HEK293 (cell line): Measurements from ENCODE around the gene LRBA.

Experiments used
- CTCF ChIA-PET: fragments of 350-600 bp; formaldehyde crosslinking; extraction: SDS; loops from one replicate; lab custom pipeline; 2021; ENCODE audit warnings: antibody characterized with exemption; lab: Yijun Ruan, JAX
- POLR2A ChIA-PET: fragments of 300-600 bp; formaldehyde crosslinking; extraction: SDS; loops from one replicate; lab custom pipeline; 2020; ENCODE audit warnings: antibody characterized with exemption, inconsistent platforms; lab: Yijun Ruan, JAX
- H3K27ac ChIP-seq: fragments of 200-500 bp; sonication (Bioruptor generic); 2 replicates; pipeline ENCODE4 v1.5.1; 2014; ENCODE audit warnings: low read depth, low read length, control low read depth, inconsistent platforms; ENCODE audit errors: extremely low read depth
- H3K36me3 ChIP-seq, 2 experiments: fragments of 200-500 bp in 1 of 2; sonication (Bioruptor generic) in 1 of 2; 1 replicate in 1 of 2; 2 replicates in 1 of 2; pipeline ENCODE4 v1.5.1; 2014 to 2017; ENCODE audit warnings: inconsistent platforms in 2 of 2, low read length in 2 of 2; ENCODE audit not compliant: control insufficient read depth in 2 of 2, insufficient read depth in 1 of 2
- H3K4me1 ChIP-seq: fragments of 200-500 bp; sonication (Bioruptor generic); 2 replicates; pipeline ENCODE4 v1.5.1; 2014; ENCODE audit warnings: mild to moderate bottlenecking, low read length, inconsistent platforms; ENCODE audit not compliant: control insufficient read depth, insufficient read depth
- H3K4me3 ChIP-seq: 2 replicates; pipeline ENCODE4 v1.5.1; 2011; ENCODE audit warnings: low read depth, mild to moderate bottlenecking, control low read depth, low read length, moderate library complexity
- H3K9me3 ChIP-seq: fragments of 200-500 bp; sonication (Bioruptor generic); 2 replicates; pipeline ENCODE4 v1.5.1; 2014; ENCODE audit warnings: low read depth, low read length, inconsistent platforms; ENCODE audit not compliant: control insufficient read depth, insufficient read depth
- BCL11A ChIP-seq: fragments of 450-650 bp; formaldehyde crosslinking; IDR thresholded peaks from 2 replicates; pipeline ENCODE4 v1.5.1; 2016; ENCODE audit warnings: low read depth, missing biosample characterization, missing genetic modification characterization
- GFI1B ChIP-seq: fragments of 450-650 bp; formaldehyde crosslinking; IDR thresholded peaks from 2 replicates; pipeline ENCODE4 v1.5.1; 2016; ENCODE audit warnings: missing biosample characterization, missing genetic modification characterization
- GLIS2 ChIP-seq: fragments of 450-650 bp; formaldehyde crosslinking; IDR thresholded peaks from 2 replicates; pipeline ENCODE4 v1.5.1; 2016; ENCODE audit warnings: missing biosample characterization, missing genetic modification characterization
- SALL2 ChIP-seq: fragments of 450-650 bp; formaldehyde crosslinking; IDR thresholded peaks from 2 replicates; pipeline ENCODE4 v1.5.0; 2017; ENCODE audit warnings: missing biosample characterization, mild to moderate bottlenecking, missing genetic modification characterization, borderline replicate concordance
- SCRT1 ChIP-seq: fragments of 450-650 bp; formaldehyde crosslinking; IDR thresholded peaks from 2 replicates; pipeline ENCODE4 v1.5.1; 2016; ENCODE audit warnings: missing biosample characterization, missing genetic modification characterization, borderline replicate concordance
- SP2 ChIP-seq: fragments of 450-650 bp; formaldehyde crosslinking; IDR thresholded peaks from 2 replicates; pipeline ENCODE4 v1.5.1; 2016; ENCODE audit warnings: missing biosample characterization, missing genetic modification characterization
- SP7 ChIP-seq: fragments of 450-650 bp; formaldehyde crosslinking; IDR thresholded peaks from 2 replicates; pipeline ENCODE4 v1.5.1; 2016; ENCODE audit warnings: missing biosample characterization, missing genetic modification characterization
- ZNF10 ChIP-seq: fragments of 450-650 bp; formaldehyde crosslinking; IDR thresholded peaks from 2 replicates; pipeline ENCODE4 v1.5.1; 2017; ENCODE audit warnings: missing biosample characterization, missing genetic modification characterization
- ZNF140 ChIP-seq: fragments of 450-650 bp; formaldehyde crosslinking; IDR thresholded peaks from 2 replicates; pipeline ENCODE4 v1.5.1; 2016; ENCODE audit warnings: missing biosample characterization, missing genetic modification characterization
- ZNF341 ChIP-seq: fragments of 450-650 bp; formaldehyde crosslinking; IDR thresholded peaks from 2 replicates; pipeline ENCODE4; 2016; ENCODE audit warnings: low read depth, missing biosample characterization, missing genetic modification characterization
- ZNF416 ChIP-seq: fragments of 450-650 bp; formaldehyde crosslinking; IDR thresholded peaks from 2 replicates; pipeline ENCODE4 v1.5.1; 2016; ENCODE audit warnings: missing biosample characterization, missing genetic modification characterization
- ZNF426 ChIP-seq: fragments of 450-650 bp; formaldehyde crosslinking; IDR thresholded peaks from 2 replicates; pipeline ENCODE4 v1.5.1; 2017; ENCODE audit warnings: missing biosample characterization, missing genetic modification characterization, mild to moderate bottlenecking, inconsistent platforms, moderate library complexity
- ZNF610 ChIP-seq: fragments of 450-650 bp; formaldehyde crosslinking; IDR thresholded peaks from 2 replicates; pipeline ENCODE4 v1.5.1; 2016; ENCODE audit warnings: missing biosample characterization, missing genetic modification characterization, borderline replicate concordance
- ZSCAN16 ChIP-seq: fragments of 450-650 bp; formaldehyde crosslinking; IDR thresholded peaks from 2 replicates; pipeline ENCODE4 v1.5.1; 2016; ENCODE audit warnings: missing biosample characterization, missing genetic modification characterization
- ZSCAN30 ChIP-seq: fragments of 450-650 bp; IDR thresholded peaks from 2 replicates; pipeline ENCODE4 v1.5.1; 2018; ENCODE audit warnings: missing biosample characterization, mild to moderate bottlenecking, missing genetic modification characterization, moderate library complexity
- TF ChIP-seq, protein P1 (sequence below): fragments of 450-650 bp; formaldehyde crosslinking; IDR thresholded peaks from 2 replicates; pipeline ENCODE4 v1.5.1; 2017; ENCODE audit warnings: missing biosample characterization, mild to moderate bottlenecking, missing genetic modification characterization, moderate library complexity
- TF ChIP-seq, protein P2 (sequence below): fragments of 450-650 bp; formaldehyde crosslinking; IDR thresholded peaks from 2 replicates; pipeline ENCODE4 v1.5.1; 2017; ENCODE audit warnings: missing biosample characterization, missing genetic modification characterization
- TF ChIP-seq, protein P3 (sequence below): fragments of 450-650 bp; formaldehyde crosslinking; IDR thresholded peaks from 2 replicates; pipeline ENCODE4 v1.5.1; 2016; ENCODE audit warnings: missing biosample characterization, missing genetic modification characterization
- TF ChIP-seq, protein P4 (sequence below): fragments of 450-650 bp; formaldehyde crosslinking; IDR thresholded peaks from 2 replicates; pipeline ENCODE4 v1.5.1; 2016; ENCODE audit warnings: missing biosample characterization, missing genetic modification characterization
- TF ChIP-seq, protein P5 (sequence below): fragments of 450-650 bp; formaldehyde crosslinking; IDR thresholded peaks from 2 replicates; pipeline ENCODE4 v1.5.1; 2017; ENCODE audit warnings: missing biosample characterization, missing genetic modification characterization
- TF ChIP-seq, protein P6 (sequence below): fragments of 450-650 bp; formaldehyde crosslinking; IDR thresholded peaks from 2 replicates; pipeline ENCODE4 v1.5.1; 2016; ENCODE audit warnings: missing biosample characterization, missing genetic modification characterization

Gene LRBA

DNA sequence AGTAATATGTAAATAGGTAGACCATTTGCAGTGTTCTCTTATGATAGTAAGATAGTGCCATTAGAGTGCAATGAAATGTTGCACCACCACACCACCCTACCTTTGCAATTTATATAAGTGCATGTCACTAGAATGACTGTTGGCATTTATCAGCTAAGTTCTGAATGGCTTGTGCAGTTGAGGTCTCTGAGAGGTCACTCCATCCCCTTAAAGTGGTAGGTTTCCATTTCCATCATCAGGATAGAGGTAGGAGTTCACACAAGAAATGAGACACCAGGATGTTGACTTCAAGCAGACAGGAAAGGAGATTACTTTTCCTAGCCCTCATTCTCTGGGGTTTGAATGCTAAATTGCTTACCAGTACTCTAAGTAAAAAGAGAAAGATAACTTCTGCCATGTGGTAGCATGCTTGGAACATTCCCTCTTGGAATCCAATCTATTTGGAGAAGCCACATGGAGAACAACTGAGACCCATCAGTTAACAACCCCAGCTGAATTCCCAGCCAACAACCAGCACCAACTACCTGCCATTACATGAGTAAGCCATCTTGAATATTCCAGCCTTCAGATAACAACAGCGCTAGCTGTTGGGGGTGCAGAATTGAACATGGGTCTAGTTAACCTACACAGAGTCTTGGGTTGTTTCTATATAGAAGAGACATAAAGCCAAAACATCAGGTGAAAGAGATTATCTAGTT is 6.7 kb upstream of the LRBA start:
- POLR2A ChIA-PET = interaction anchor here (0.7 kb wide), 1 partner anchor 438 kb away, joined by 4 read pairs; no protein-coding TSS in a partner anchor
- no peak for TF ChIP-seq ZNF10 (tag by site-specific recombination)
- no peak for TF ChIP-seq ZNF140 (tag by site-specific recombination)
- TF ChIP-seq SALL2 (tag by site-specific recombination) = no peak
- TF ChIP-seq, protein P1, sequence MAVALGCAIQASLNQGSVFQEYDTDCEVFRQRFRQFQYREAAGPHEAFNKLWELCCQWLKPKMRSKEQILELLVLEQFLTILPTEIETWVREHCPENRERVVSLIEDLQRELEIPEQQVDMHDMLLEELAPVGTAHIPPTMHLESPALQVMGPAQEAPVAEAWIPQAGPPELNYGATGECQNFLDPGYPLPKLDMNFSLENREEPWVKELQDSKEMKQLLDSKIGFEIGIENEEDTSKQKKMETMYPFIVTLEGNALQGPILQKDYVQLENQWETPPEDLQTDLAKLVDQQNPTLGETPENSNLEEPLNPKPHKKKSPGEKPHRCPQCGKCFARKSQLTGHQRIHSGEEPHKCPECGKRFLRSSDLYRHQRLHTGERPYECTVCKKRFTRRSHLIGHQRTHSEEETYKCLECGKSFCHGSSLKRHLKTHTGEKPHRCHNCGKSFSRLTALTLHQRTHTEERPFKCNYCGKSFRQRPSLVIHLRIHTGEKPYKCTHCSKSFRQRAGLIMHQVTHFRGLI = no peak
- TF ChIP-seq ZNF610 = no peak
- no peak for TF ChIP-seq ZNF426 (tag by site-specific recombination)
- no peak for TF ChIP-seq GFI1B (tag by site-specific recombination)
- no peak for TF ChIP-seq ZNF416
- TF ChIP-seq, protein P2, sequence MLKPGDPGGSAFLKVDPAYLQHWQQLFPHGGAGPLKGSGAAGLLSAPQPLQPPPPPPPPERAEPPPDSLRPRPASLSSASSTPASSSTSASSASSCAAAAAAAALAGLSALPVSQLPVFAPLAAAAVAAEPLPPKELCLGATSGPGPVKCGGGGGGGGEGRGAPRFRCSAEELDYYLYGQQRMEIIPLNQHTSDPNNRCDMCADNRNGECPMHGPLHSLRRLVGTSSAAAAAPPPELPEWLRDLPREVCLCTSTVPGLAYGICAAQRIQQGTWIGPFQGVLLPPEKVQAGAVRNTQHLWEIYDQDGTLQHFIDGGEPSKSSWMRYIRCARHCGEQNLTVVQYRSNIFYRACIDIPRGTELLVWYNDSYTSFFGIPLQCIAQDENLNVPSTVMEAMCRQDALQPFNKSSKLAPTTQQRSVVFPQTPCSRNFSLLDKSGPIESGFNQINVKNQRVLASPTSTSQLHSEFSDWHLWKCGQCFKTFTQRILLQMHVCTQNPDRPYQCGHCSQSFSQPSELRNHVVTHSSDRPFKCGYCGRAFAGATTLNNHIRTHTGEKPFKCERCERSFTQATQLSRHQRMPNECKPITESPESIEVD = no peak
- no peak for TF ChIP-seq BCL11A (tag by site-specific recombination)
- H3K4me3 ChIP-seq = no peak overlapping the region
- no peak overlapping the region for H3K27ac ChIP-seq
- H3K4me1 ChIP-seq = no peaks in the 10 kb centered on the region
- no peaks in the 10 kb centered on the region for H3K36me3 ChIP-seq
- no peaks in the 10 kb centered on the region for H3K9me3 ChIP-seq
- CTCF ChIA-PET = no interaction called here

DNA sequence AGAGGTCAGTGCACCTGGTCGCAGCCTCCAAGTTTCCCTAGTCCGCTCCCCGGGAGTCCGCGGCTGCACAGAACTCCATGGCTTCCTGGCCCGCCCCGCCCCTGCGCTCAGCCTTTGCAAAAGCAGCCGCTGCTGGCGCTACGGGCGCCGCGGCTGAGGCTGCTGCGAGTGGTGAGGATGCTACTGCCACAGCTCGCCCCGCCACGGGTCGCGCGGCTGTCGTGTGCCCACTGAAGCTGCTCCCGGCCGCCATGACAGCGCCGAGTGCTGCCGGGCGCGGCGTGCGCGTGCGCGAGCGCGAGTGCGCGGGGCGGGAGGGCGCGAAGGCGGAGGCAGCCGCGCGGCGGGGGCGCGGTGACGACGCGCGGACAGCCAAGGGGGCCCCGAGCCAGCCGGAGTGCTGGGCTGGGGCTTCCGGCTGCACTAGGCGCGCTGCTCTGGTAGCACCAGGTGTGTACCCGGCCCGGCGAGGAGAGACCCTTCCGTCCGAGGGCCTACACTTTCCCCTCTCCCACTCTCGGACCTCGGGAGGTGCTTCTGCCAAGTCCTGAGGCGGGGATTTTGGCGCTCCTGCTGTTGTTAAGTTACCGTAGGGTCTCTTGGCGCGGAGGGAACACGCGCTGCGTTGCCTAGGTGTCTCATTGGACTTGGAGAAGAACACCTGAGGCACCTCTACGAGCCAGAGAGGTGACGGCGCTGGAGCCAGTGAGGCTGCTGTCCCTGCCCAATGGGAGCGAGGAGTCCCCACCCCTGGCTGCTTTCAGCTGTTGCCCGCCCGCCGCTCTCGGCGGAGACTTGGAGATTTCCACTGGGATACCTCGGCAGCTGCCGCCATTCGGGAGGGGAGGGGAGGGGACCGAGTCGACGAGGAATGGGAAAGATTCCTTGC is 619 bp upstream of the LRBA start:
- Histone ChIP-seq H3K4me3 (peak overlapping the region; percentile 96), H3K9me3 (no peaks in the 10 kb centered on the region), H3K27ac (peak overlapping the region; percentile 91), H3K36me3 (no peaks in the 10 kb centered on the region; a peak in 1 of 3 replicates), H3K4me1 (no peaks in the 10 kb centered on the region)
- ChIA-PET CTCF (no interaction called here), POLR2A (no interaction called here)
- TF ChIP-seq ZNF341 (tag by site-specific recombination) = peak; percentile 62
- TF ChIP-seq ZSCAN30 (tag by site-specific recombination) = peak; percentile 45
- TF ChIP-seq, protein P3, sequence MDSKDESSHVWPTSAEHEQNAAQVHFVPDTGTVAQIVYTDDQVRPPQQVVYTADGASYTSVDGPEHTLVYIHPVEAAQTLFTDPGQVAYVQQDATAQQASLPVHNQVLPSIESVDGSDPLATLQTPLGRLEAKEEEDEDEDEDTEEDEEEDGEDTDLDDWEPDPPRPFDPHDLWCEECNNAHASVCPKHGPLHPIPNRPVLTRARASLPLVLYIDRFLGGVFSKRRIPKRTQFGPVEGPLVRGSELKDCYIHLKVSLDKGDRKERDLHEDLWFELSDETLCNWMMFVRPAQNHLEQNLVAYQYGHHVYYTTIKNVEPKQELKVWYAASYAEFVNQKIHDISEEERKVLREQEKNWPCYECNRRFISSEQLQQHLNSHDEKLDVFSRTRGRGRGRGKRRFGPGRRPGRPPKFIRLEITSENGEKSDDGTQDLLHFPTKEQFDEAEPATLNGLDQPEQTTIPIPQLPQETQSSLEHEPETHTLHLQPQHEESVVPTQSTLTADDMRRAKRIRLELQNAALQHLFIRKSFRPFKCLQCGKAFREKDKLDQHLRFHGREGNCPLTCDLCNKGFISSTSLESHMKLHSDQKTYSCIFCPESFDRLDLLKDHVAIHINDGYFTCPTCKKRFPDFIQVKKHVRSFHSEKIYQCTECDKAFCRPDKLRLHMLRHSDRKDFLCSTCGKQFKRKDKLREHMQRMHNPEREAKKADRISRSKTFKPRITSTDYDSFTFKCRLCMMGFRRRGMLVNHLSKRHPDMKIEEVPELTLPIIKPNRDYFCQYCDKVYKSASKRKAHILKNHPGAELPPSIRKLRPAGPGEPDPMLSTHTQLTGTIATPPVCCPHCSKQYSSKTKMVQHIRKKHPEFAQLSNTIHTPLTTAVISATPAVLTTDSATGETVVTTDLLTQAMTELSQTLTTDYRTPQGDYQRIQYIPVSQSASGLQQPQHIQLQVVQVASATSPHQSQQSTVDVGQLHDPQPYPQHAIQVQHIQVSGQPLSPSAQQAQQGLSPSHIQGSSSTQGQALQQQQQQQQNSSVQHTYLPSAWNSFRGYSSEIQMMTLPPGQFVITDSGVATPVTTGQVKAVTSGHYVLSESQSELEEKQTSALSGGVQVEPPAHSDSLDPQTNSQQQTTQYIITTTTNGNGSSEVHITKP (tag by site-specific recombination) = no peak
- TF ChIP-seq, protein P4, sequence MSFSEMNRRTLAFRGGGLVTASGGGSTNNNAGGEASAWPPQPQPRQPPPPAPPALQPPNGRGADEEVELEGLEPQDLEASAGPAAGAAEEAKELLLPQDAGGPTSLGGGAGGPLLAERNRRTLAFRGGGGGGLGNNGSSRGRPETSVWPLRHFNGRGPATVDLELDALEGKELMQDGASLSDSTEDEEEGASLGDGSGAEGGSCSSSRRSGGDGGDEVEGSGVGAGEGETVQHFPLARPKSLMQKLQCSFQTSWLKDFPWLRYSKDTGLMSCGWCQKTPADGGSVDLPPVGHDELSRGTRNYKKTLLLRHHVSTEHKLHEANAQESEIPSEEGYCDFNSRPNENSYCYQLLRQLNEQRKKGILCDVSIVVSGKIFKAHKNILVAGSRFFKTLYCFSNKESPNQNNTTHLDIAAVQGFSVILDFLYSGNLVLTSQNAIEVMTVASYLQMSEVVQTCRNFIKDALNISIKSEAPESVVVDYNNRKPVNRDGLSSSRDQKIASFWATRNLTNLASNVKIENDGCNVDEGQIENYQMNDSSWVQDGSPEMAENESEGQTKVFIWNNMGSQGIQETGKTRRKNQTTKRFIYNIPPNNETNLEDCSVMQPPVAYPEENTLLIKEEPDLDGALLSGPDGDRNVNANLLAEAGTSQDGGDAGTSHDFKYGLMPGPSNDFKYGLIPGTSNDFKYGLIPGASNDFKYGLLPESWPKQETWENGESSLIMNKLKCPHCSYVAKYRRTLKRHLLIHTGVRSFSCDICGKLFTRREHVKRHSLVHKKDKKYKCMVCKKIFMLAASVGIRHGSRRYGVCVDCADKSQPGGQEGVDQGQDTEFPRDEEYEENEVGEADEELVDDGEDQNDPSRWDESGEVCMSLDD = peak; percentile 37; the same call in 1 of the 2 replicates
- TF ChIP-seq SP7 = peak; percentile 47
- TF ChIP-seq, protein P5, sequence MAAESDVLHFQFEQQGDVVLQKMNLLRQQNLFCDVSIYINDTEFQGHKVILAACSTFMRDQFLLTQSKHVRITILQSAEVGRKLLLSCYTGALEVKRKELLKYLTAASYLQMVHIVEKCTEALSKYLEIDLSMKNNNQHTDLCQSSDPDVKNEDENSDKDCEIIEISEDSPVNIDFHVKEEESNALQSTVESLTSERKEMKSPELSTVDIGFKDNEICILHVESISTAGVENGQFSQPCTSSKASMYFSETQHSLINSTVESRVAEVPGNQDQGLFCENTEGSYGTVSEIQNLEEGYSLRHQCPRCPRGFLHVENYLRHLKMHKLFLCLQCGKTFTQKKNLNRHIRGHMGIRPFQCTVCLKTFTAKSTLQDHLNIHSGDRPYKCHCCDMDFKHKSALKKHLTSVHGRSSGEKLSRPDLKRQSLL (tag by site-specific recombination) = peak; percentile 83
- TF ChIP-seq SP2 (tag by site-specific recombination) = peak; percentile 29
- TF ChIP-seq GLIS2 (tag by site-specific recombination) = peak; percentile 54
- 0 out of 2 replicates have a peak, but pooled peaks have one; percentile 20 for TF ChIP-seq ZSCAN16 (tag by site-specific recombination)
- peak; percentile 74 for TF ChIP-seq SCRT1 (tag by site-specific recombination)
- TF ChIP-seq, protein P6, sequence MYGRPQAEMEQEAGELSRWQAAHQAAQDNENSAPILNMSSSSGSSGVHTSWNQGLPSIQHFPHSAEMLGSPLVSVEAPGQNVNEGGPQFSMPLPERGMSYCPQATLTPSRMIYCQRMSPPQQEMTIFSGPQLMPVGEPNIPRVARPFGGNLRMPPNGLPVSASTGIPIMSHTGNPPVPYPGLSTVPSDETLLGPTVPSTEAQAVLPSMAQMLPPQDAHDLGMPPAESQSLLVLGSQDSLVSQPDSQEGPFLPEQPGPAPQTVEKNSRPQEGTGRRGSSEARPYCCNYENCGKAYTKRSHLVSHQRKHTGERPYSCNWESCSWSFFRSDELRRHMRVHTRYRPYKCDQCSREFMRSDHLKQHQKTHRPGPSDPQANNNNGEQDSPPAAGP = peak; percentile 18; the same call in 1 of the 2 replicates
